ENCODE data around the gene AMIGO1.

Gene AMIGO1

GRCh38 chr1:109466452-109467300, 42.9 kb downstream of the AMIGO1 start, which contains the start of gene SYPL2:
SYPL2 (plus strand) TSS chr1:109466546; CDS start chr1:109466844, 298 bp downstream.
- TF ChIP-seq CTCF (conservative IDR thresholded peaks at IDR 0.05) (no peak), ZFX (IDR thresholded peaks at IDR 0.05) (no peak)
- H3K27ac ChIP-seq: no peak within 1 kb of the TSS

- TF ChIP-seq ZFX (IDR thresholded peaks at IDR 0.05) (no peak), CTCF (conservative IDR thresholded peaks at IDR 0.05) (no peak)
- no peak overlapping the region for H3K27ac ChIP-seq
Observed at GRCh38 chr1:109466125-109466451, 43.4 kb downstream of the AMIGO1 start.

GRCh38 chr1:109457819-109458218, 51.7 kb downstream of the AMIGO1 start:
- TF ChIP-seq CTCF (conservative IDR thresholded peaks at IDR 0.05): no peak
- no peak for TF ChIP-seq ZFX (IDR thresholded peaks at IDR 0.05)
- no peak overlapping the region for H3K27ac ChIP-seq

- TF ChIP-seq CTCF (conservative IDR thresholded peaks at IDR 0.05) (no peak), ZFX (IDR thresholded peaks at IDR 0.05) (no peak)
- no peak overlapping the region for H3K27ac ChIP-seq
Observed at GRCh38 chr1:109454497-109455133, 54.9 kb downstream of the AMIGO1 start.
